IMR-90 (cell line): ENCODE data around the gene ALG6. TPM values are rescaled to one million over a fixed set of nuclear protein-coding genes. Genes with fewer than 3 reads are reported as not detected.

Experiments used
- ATAC-seq: fragments of 200-7000 bp; cut with Tn5 transposase; 2 replicates; pipeline ENCODE4 v1.9.1; 2020; ENCODE audit warnings: low read depth, mild to moderate bottlenecking, moderate library complexity
- BruUV-seq: library from RNA; stranded (reverse); fragments of 400-500 nt; replicated peaks from 2 replicates; lab custom pipeline; 2021; lab: Mats Ljungman, UMichigan
- CTCF ChIA-PET: fragments of 300-600 bp; formaldehyde crosslinking; extraction: SDS; loops from one replicate; lab custom pipeline; 2021; ENCODE audit warnings: antibody characterized with exemption; lab: Yijun Ruan, JAX
- POLR2A ChIA-PET: fragments of 300-600 bp; sonication (Branson Sonifier 250); formaldehyde crosslinking; loops from one replicate; lab custom pipeline; 2022; ENCODE audit warnings: antibody characterized with exemption; ENCODE audit not compliant: unreplicated experiment; lab: Charles Lee
- DNase-seq: peaks from one replicate; pipeline ENCODE4 v3.0.0; 2013
- H2AFZ ChIP-seq: replicated peaks from 2 replicates; pipeline ENCODE3; 2013; ENCODE audit warnings: low read length, mild to moderate bottlenecking; ENCODE audit not compliant: poor library complexity
- H2AK5ac ChIP-seq: 2 replicates; pipeline ENCODE4 v1.6.1; 2013; ENCODE audit warnings: low read depth, low read length, inconsistent platforms
- H2AK9ac ChIP-seq: replicated peaks from 2 replicates; pipeline ENCODE3; 2013; ENCODE audit warnings: mild to moderate bottlenecking, low read depth, low read length, moderate library complexity; ENCODE audit not compliant: poor library complexity
- H2BK120ac ChIP-seq: 2 replicates; pipeline ENCODE4 v1.6.1; 2013; ENCODE audit warnings: low read depth, low read length, inconsistent platforms
- H2BK15ac ChIP-seq: 3 replicates; pipeline ENCODE4 v1.6.1; 2013; ENCODE audit warnings: low read depth, low read length, inconsistent platforms
- H2BK20ac ChIP-seq: 2 replicates; pipeline ENCODE4 v1.6.1; 2013; ENCODE audit warnings: low read depth, mild to moderate bottlenecking, inconsistent platforms, low read length, moderate library complexity
- H2BK5ac ChIP-seq: 2 replicates; pipeline ENCODE4 v1.6.1; 2013; ENCODE audit warnings: mild to moderate bottlenecking, low read depth, low read length, inconsistent platforms; ENCODE audit not compliant: poor library complexity, severe bottlenecking
- H3K14ac ChIP-seq: replicated peaks from 2 replicates; pipeline ENCODE4 v1.6.1; 2013; ENCODE audit warnings: low read depth, low read length, inconsistent platforms
- H3K18ac ChIP-seq: 2 replicates; pipeline ENCODE4 v1.6.1; 2013; ENCODE audit warnings: low read depth, low read length, control low read depth
- H3K23ac ChIP-seq: 2 replicates; pipeline ENCODE4 v1.6.1; 2013; ENCODE audit warnings: low read depth, low read length, inconsistent platforms
- H3K27ac ChIP-seq: 2 replicates; pipeline ENCODE4 v1.5.1; 2013; ENCODE audit warnings: mild to moderate bottlenecking, control low read depth, low read length; ENCODE audit not compliant: insufficient read depth
- H3K27me3 ChIP-seq: 2 replicates; pipeline ENCODE4 v1.6.1; 2013; ENCODE audit warnings: low read length; ENCODE audit not compliant: control insufficient read depth, insufficient read depth
- H3K36me3 ChIP-seq: 2 replicates; pipeline ENCODE4 v1.6.1; 2013; ENCODE audit warnings: low read length, mixed read lengths; ENCODE audit not compliant: control insufficient read depth, insufficient read depth
- H3K4ac ChIP-seq: 2 replicates; pipeline ENCODE4 v1.6.1; 2013; ENCODE audit warnings: low read depth, low read length, inconsistent platforms
- H3K4me1 ChIP-seq: 2 replicates; pipeline ENCODE4 v1.6.1; 2013; ENCODE audit warnings: low read length, mixed read lengths; ENCODE audit not compliant: control insufficient read depth, insufficient read depth
- H3K4me2 ChIP-seq: 2 replicates; pipeline ENCODE4 v1.6.1; 2013; ENCODE audit warnings: low read depth, mild to moderate bottlenecking, control low read depth, low read length, moderate library complexity
- H3K4me3 ChIP-seq: 2 replicates; pipeline ENCODE4 v1.5.1; 2013; ENCODE audit warnings: low read depth, mild to moderate bottlenecking, control low read depth, low read length, moderate library complexity; ENCODE audit not compliant: insufficient read depth
- H3K56ac ChIP-seq: 2 replicates; pipeline ENCODE4 v1.6.1; 2013; ENCODE audit warnings: low read length, inconsistent platforms; ENCODE audit not compliant: insufficient read depth; ENCODE audit errors: extremely low read depth
- H3K79me1 ChIP-seq, 2 experiments: 2 replicates each; pipeline ENCODE4 v1.6.1; 2013; ENCODE audit warnings: low read length in 2 of 2, inconsistent platforms in 1 of 2, low read depth in 1 of 2
- H3K9ac ChIP-seq: 2 replicates; pipeline ENCODE4 v1.6.1; 2013; ENCODE audit warnings: low read depth, low read length, control low read depth
- H3K9me1 ChIP-seq: 2 replicates; pipeline ENCODE4 v1.6.1; 2013; ENCODE audit warnings: low read length, inconsistent platforms; ENCODE audit not compliant: insufficient read depth
- H3K9me3 ChIP-seq: 2 replicates; pipeline ENCODE4 v1.6.1; 2013; ENCODE audit warnings: low read length; ENCODE audit not compliant: control insufficient read depth, insufficient read depth
- H4K20me1 ChIP-seq: 2 replicates; pipeline ENCODE4 v1.6.1; 2013; ENCODE audit warnings: low read length, inconsistent platforms; ENCODE audit not compliant: insufficient read depth
- H4K5ac ChIP-seq: 2 replicates; pipeline ENCODE4 v1.6.1; 2013; ENCODE audit warnings: mild to moderate bottlenecking, low read depth, low read length, control low read depth
- H4K8ac ChIP-seq, 2 experiments: 2 replicates each; pipeline ENCODE4 v1.6.1; 2013; ENCODE audit warnings: low read depth in 2 of 2, low read length in 2 of 2, control low read depth in 1 of 2, inconsistent platforms in 1 of 2
- H4K91ac ChIP-seq: 2 replicates; pipeline ENCODE4 v1.6.1; 2013; ENCODE audit warnings: low read depth, low read length, inconsistent platforms; ENCODE audit not compliant: insufficient read depth
- ELK1 ChIP-seq: fragments of 150-350 bp; IDR thresholded peaks from 2 replicates; pipeline ENCODE4 v1.6.1; 2016; ENCODE audit warnings: low read depth, mild to moderate bottlenecking, low read length, moderate library complexity, borderline replicate concordance
- NFE2L2 ChIP-seq: fragments of 150-350 bp; IDR thresholded peaks from 2 replicates; pipeline ENCODE4 v1.6.1; 2016; ENCODE audit warnings: low read depth, mild to moderate bottlenecking, low read length
- RAD21 ChIP-seq: IDR thresholded peaks from 2 replicates; pipeline ENCODE4 v1.6.1; 2012; ENCODE audit warnings: low read length, improper control_type of control experiment
- RFX5 ChIP-seq: IDR thresholded peaks from 2 replicates; pipeline ENCODE4 v1.8.0; 2012; ENCODE audit warnings: low read depth, mild to moderate bottlenecking, low read length, moderate library complexity
- dilution Hi-C: fragments of 300-500 bp; cut with HindIII; formaldehyde crosslinking; loops from one replicate; pipeline ENCODE4 v1.14.3; 2018; ENCODE audit warnings: low sequenced_read_pairs; ENCODE audit not compliant: unreplicated experiment
- in situ Hi-C: fragments of 300-500 bp; cut with MboI; formaldehyde crosslinking; loops from 3 replicates; pipeline ENCODE4 v1.14.3; 2019; ENCODE audit warnings: low sequenced_read_pairs, inconsistent platforms, mixed read lengths
- intact Hi-C: fragments of 100-400 bp; cut with micrococcal nuclease; formaldehyde crosslinking; loops from 2 replicates; pipeline ENCODE4 v1.10.0; 2022
- polyA plus RNA-seq, 3 experiments: library from polyadenylated mRNA; depleted of rRNA; stranded (reverse); fragments of >200 nt; gene quantifications; 2 replicates each; pipeline ENCODE4 v1.2.3, GENCODE V29; 2012; ENCODE audit warnings: low replicate concordance in 1 of 3
- total RNA-seq: library from RNA; depleted of rRNA; stranded (reverse); fragments of >200 nt; gene quantifications from 2 replicates; pipeline ENCODE4 v1.2.3, GENCODE V29; 2012

ALG6 gene
- total and polyA plus RNA-seq, 2 of the 4 experiments (the other 2 are of a cell fraction) = 4.8 to 6.5 TPM

- Histone ChIP-seq H4K20me1 (no peaks in the 10 kb centered on the region), H3K18ac (no peak overlapping the region), H4K5ac (no peak overlapping the region), H3K9ac (no peak overlapping the region), H4K91ac (no peak overlapping the region), H2BK5ac (no peak overlapping the region), H2BK20ac (no peak overlapping the region), H3K4me2 (no peak overlapping the region), H3K9me1 (no peaks in the 10 kb centered on the region), H3K27me3 (no peaks in the 10 kb centered on the region), H3K9me3 (no peaks in the 10 kb centered on the region; the same call in 1 of the 2 replicates), H2BK120ac (no peak overlapping the region), H3K4me1 (no peaks in the 10 kb centered on the region), H2AK5ac (no peak overlapping the region), H3K4me3 (no peak overlapping the region), H3K23ac (no peak overlapping the region), H4K8ac (no peak overlapping the region), H2AK9ac (no peak overlapping the region), H3K79me1 (no peaks in the 10 kb centered on the region), H3K27ac (no peak overlapping the region), H3K4ac (no peak overlapping the region), H3K56ac (no peak overlapping the region), H2BK15ac (no peak overlapping the region), H2AFZ (no peak overlapping the region), H3K14ac (no peak overlapping the region), H3K36me3 (no peaks in the 10 kb centered on the region)
- CTCF ChIA-PET = no interaction called here
- BruUV-seq = no TSS peak
- POLR2A ChIA-PET = no interaction called here
- TF ChIP-seq RAD21 = no peak
- no peak for TF ChIP-seq ELK1
- TF ChIP-seq NFE2L2 = no peak
- TF ChIP-seq RFX5 = no peak
- dilution Hi-C loops = no loop called here
- in situ Hi-C loops = loop anchor here (25.0 kb wide), 1 partner anchor 592 kb away; no protein-coding TSS in a partner anchor
- ATAC-seq (no peak), DNase-seq (no peak)
- intact Hi-C loops = no loop called here
Measured at GRCh38 chr1:63428815-63429214, 61.4 kb downstream of the ALG6 start.
